IPS-18c (cell line): ENCODE data around the gene PPT2.
A peak's percentile ranks its signal among the peaks of the same experiment; 100 is the strongest.

Experiments
- H3K4me3 ChIP-seq: 2 replicates; pipeline ENCODE4 v1.7.0; 2013; ENCODE audit warnings: low read depth, mild to moderate bottlenecking, low read length, moderate library complexity; ENCODE audit not compliant: insufficient read depth
- H3K9me3 ChIP-seq: one replicate; pipeline ENCODE4 v1.6.1; 2013; ENCODE audit warnings: mild to moderate bottlenecking, low read length, moderate library complexity; ENCODE audit not compliant: control insufficient read depth, insufficient read depth

PPT2 gene

DNA sequence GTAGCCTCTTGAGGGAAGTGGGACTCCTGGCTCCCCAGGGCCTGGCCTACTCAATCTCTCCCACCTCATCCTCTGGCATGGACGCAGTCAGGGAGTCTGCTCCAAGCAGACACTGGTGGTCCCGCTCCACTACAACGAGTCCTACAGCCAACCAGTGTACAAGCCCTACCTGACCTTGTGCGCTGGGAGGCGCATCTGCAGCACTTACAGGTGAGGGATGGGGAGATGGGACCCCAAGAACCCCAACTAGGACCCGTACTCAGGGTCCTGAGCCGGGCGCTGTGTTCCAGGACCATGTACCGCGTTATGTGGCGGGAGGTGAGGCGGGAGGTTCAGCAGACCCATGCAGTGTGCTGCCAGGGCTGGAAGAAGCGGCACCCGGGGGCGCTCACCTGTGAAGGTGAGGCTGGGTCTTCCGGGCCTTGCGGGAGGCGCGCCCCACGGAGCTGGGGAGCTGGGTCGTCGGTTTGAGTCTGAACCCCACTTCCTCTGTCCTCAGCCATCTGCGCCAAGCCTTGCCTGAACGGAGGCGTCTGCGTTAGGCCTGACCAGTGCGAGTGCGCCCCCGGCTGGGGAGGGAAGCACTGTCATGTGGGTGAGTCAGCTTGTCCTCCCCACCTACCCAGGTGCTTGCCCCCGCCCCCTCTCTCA, 12.6 kb downstream of the PPT2 start:
- H3K9me3 ChIP-seq = no peaks in the 10 kb centered on the region
- H3K4me3 ChIP-seq = no peak overlapping the region

DNA sequence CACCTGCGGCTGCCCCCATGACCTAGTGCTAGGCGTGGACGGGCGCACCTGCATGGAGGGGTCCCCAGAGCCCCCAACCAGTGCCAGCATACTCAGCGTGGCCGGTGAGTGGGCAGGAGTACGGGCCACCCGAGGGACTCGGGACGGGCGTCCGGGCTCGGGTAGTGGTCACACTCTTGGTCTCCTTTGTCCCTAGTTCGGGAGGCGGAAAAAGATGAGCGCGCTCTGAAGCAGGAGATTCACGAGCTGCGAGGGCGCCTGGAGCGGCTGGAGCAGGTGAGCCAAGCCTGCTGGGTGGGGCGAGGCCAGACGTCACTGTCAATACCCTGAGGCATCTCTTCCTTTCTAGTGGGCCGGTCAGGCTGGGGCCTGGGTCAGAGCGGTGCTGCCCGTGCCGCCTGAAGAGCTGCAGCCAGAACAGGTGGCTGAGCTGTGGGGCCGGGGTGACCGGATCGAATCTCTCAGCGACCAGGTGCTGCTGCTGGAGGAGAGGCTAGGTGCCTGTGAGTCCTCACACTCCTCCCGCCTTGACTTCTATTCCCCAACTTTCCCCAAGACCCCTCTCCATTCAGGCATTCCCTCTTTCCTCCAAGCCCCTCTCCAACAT, 13.3 kb downstream of the PPT2 start:
- Histone ChIP-seq H3K9me3 (no peaks in the 10 kb centered on the region), H3K4me3 (no peak overlapping the region)

DNA sequence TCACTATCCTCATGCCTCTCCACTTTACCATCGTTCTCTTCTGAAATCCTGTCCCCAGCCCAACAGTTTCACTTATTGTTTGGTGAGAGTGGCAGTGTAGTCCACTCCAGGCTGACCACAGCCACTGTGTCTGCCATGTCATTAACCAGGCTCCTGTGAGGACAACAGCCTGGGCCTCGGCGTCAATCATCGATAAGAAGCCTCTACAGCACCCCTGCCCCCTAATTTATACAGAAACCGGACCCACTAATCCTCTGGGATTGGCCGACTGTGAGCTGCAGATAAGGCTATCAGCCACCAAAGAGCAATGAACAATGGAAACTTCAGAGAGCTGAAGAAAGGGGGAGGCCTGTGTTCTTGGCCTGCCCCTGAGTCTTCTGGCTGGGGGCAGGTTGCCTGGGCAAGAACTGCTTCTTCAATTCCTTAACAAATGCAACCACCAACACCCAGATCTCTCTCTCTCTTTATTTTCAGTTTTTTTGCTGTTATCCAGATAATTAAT, 13.9 kb downstream of the PPT2 start:
- no peaks in the 10 kb centered on the region for H3K9me3 ChIP-seq
- H3K4me3 ChIP-seq = no peak overlapping the region

GRCh38 chr6:32168350-32168749, 14.4 kb downstream of the PPT2 start:
- Histone ChIP-seq H3K4me3 (no peak overlapping the region), H3K9me3 (no peaks in the 10 kb centered on the region)

- Histone ChIP-seq H3K9me3 (no peaks in the 10 kb centered on the region), H3K4me3 (no peak overlapping the region)
Measured at GRCh38 chr6:32168807-32169591, 15.1 kb downstream of the PPT2 start.

- H3K4me3 ChIP-seq = no peak overlapping the region
- no peaks in the 10 kb centered on the region for H3K9me3 ChIP-seq
Measured at GRCh38 chr6:32170294-32170693, 16.4 kb downstream of the PPT2 start.

DNA sequence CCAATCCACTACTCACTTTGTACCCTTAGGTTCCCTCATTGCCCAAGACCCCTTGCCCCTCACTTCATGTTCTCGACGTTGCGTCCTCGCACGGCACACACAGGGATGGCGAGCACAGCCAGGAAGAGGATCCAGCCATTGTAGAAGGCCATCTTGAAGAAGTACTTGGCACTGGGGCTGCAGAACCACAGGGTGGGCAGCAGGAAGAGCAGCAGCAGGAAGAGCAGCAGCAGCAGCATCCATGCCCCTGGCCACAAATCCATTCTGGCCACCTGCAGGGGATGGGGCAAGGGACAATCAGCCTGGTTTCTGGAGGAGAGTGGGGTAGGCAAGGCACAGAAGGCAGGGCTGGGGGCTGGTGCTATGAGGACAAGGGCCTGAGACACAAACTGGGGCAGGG, 17.3 kb downstream of the PPT2 start:
- H3K9me3 ChIP-seq = no peaks in the 10 kb centered on the region
- no peak overlapping the region for H3K4me3 ChIP-seq

- Histone ChIP-seq H3K4me3 (0 out of 2 replicates have a peak overlapping the region, but pooled peaks have one; percentile 10), H3K9me3 (no peaks in the 10 kb centered on the region)
Measured at GRCh38 chr6:32173051-32173727, 19.2 kb downstream of the PPT2 start.

DNA sequence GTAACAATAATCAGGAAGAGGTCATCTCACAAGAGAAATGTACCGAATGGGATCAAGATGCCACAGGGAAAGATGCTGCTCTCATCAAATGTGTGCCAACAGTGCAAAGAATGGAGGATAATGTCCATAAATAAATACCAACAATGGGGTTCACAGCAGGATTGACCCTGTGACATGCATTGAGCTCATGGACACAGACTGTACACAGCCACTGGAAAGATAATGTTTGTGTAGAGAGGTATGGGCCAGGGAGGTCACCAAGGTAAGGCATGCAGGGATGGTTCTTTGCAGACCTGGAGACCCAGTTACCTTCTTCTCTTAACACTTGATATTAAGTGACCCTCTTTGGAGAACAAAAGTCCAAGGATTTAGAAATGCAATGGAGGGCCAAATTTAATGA, 20.5 kb downstream of the PPT2 start:
- no peaks in the 10 kb centered on the region for H3K9me3 ChIP-seq
- H3K4me3 ChIP-seq = no peak overlapping the region

GRCh38 chr6:32175322-32175710, 21.4 kb downstream of the PPT2 start:
- Histone ChIP-seq H3K4me3 (peak overlapping the region; percentile 89), H3K9me3 (no peaks in the 10 kb centered on the region)

DNA sequence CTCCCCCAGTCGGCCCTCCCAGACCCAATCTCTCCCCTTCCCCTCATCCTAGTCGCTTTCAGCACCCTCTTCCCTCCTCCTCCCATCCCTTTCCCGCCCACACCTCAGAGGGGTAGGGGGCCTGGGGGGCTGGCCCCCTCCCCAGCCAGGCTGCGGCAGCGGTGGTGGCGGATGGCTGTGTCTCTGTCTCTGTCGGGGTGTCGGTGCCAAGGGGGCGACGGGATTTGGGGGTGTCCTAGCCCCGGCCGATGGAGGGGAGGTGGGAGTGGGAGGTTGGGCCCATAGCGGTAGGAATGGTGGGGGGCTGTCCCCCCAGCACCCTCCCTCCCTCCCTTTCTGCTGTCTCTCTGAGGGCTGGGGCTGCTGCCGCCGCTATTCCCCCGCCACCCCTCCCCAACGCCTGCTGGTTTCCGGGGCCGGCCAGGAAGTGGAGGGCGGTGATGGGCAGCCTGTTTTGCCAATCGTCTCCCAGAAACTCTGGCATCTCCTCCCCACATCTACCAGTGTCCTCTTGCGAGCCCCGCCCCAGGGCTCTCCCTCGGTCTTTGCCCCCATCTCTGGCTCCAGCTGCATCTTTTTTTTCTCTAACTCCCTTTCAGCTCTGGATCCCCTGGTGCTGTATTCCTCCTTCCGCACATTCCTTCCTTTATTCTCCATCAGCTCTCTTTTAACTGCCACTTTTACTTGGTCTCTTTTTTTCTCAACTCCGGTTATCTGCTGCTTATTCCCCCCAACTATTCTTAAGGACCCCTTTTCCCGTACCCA, 22.0 kb downstream of the PPT2 start, which contains the start of gene AGPAT1:
Gene AGPAT1 (minus strand): TSS at position 374 of the 765 bp plus-strand sequence. CDS start 4,588 bp downstream, outside the sequence.
- Histone ChIP-seq H3K9me3 (no peaks in the 10 kb centered on the region), H3K4me3 (peak within 1 kb of the TSS; percentile 89)

DNA sequence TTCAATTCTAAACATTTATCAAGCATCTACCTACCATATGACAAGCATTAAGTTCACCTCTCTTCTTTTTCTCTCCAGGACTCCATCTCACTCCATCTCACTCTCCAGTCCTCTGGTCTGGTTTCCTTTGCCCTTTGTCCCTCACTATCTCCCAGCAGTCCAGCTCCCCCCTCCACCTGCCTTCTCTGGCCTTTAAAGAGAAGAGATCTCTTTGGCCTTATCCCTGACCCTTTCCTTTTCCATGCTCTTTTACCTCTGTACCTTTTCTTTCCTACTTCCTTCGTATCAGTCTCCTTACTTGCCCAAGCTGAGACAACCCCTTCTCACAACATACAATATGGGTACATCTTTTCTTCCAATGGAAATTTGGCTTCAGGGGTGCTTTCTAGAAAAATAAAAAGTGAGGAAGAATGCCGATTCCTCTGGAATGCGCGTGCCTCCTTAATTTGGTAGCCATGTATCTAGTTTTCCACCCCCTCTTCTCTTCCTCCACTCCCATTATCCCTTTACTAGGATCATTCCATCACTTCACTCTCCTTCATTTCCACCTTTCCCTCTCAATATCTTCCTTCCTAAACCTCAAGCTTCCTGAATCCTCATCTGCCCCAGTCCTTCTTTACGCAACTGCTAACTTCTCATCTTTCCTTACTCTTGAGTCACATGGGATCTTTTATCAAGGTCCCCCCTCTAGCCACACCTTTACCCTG, 22.7 kb downstream of the PPT2 start:
- Histone ChIP-seq H3K4me3 (peak overlapping the region; percentile 89), H3K9me3 (no peaks in the 10 kb centered on the region)

- Histone ChIP-seq H3K9me3 (no peaks in the 10 kb centered on the region), H3K4me3 (peak overlapping the region; percentile 89)
Measured at GRCh38 chr6:32177183-32177787, 23.3 kb downstream of the PPT2 start.

GRCh38 chr6:32177788-32178546, 24.0 kb downstream of the PPT2 start, which contains the start of gene RNF5:
Gene RNF5 (plus strand): TSS chr6:32178405. CDS start chr6:32178512, 107 bp downstream.
- H3K4me3 ChIP-seq = peak within 1 kb of the TSS; percentile 89
- no peaks in the 10 kb centered on the region for H3K9me3 ChIP-seq
